ENCODE measurements around the gene ARHGAP32.

DNA sequence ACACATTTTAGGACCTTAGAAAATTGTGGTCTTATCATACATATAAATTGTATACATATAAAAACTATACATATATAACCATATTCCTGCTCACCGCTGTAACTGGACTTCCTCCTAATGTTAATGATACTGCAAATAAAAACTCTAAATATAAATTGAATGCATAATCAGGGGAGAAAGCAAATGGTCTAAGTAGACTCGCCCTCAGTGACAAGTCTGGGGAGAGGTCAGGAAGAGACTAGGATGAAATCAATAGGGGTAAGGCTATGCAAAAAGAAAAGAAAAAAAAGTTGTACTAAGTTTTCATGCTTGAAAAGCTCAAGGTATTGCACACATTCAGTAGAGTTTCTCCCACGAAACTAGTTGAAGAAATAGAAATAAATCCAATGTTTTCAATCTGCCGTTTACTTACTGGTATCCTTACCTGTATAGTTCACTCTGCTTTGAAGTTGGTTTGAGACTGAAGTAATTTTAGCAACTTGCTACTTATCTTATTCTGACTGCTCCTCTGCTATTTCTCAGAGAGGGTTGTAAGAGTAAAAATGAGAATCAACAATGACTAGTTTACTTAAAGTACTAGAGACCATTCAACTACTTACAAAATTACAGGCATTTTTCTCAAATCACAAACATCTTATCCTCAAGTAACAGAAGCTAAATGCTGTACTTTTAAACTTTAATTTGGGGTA is 12.2 kb upstream of the ARHGAP32 start:
- TF ChIP-seq, protein P1, sequence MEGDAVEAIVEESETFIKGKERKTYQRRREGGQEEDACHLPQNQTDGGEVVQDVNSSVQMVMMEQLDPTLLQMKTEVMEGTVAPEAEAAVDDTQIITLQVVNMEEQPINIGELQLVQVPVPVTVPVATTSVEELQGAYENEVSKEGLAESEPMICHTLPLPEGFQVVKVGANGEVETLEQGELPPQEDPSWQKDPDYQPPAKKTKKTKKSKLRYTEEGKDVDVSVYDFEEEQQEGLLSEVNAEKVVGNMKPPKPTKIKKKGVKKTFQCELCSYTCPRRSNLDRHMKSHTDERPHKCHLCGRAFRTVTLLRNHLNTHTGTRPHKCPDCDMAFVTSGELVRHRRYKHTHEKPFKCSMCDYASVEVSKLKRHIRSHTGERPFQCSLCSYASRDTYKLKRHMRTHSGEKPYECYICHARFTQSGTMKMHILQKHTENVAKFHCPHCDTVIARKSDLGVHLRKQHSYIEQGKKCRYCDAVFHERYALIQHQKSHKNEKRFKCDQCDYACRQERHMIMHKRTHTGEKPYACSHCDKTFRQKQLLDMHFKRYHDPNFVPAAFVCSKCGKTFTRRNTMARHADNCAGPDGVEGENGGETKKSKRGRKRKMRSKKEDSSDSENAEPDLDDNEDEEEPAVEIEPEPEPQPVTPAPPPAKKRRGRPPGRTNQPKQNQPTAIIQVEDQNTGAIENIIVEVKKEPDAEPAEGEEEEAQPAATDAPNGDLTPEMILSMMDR (IDR thresholded peaks at IDR 0.05), result no peak
- TF ChIP-seq POLR2A (IDR thresholded peaks at IDR 0.05) (no peak), POLR2AphosphoS5 (IDR thresholded peaks at IDR 0.05) (no peak), EP300 (IDR thresholded peaks at IDR 0.05) (no peak)

All from upper lobe of left lung (tissue), 4 donors.